Sigmoid colon (tissue), 7 donors: ENCODE data around the gene GALNT14. TPM values are rescaled to one million over a fixed set of nuclear protein-coding genes. Genes with fewer than 3 reads are reported as not detected.

Source experiments
- DNase-seq: peaks from one replicate; pipeline ENCODE4 v3.0.0-alpha.2; 2019
- H3K27ac ChIP-seq, 4 donors: fragments of 200-600 bp; sonication (generic); one replicate each; pipeline ENCODE4 v1.5.1; 2016 to 2019; ENCODE audit warnings: mild to moderate bottlenecking in 1 of 4
- H3K27me3 ChIP-seq, 3 donors: fragments of 200-600 bp; sonication (generic); one replicate each; pipeline ENCODE4 v1.5.1; 2019; ENCODE audit warnings: mild to moderate bottlenecking in 1 of 3
- H3K36me3 ChIP-seq, 4 donors: fragments of 200-600 bp; sonication (generic); one replicate each; pipeline ENCODE4 v1.5.1; 2016 to 2019
- H3K4me1 ChIP-seq, 4 donors: fragments of 200-600 bp; sonication (generic); one replicate each; pipeline ENCODE4 v1.5.1; 2017 to 2019
- H3K4me3 ChIP-seq, 4 donors: fragments of 200-600 bp; sonication (generic); one replicate each; pipeline ENCODE4 v1.5.1; 2017 to 2019; ENCODE audit warnings: mild to moderate bottlenecking in 2 of 4, moderate library complexity in 1 of 4
- H3K9me3 ChIP-seq, 4 donors: fragments of 200-600 bp in 3 of 4; sonication (generic) in 3 of 4; one replicate each; pipeline versions ENCODE4 v1.5.1 to v1.6.1; 2013 to 2019
- EP300 ChIP-seq, 4 donors: sonication (generic); formaldehyde crosslinking; IDR thresholded peaks; one replicate each; pipeline ENCODE4 v1.6.1; 2017; ENCODE audit warnings: antibody characterized with exemption in 4 of 4
- POLR2A ChIP-seq, 2 donors: fragments of 450-650 bp; IDR thresholded peaks; one replicate each; pipeline ENCODE4 v1.6.1; 2016; ENCODE audit warnings: antibody characterized with exemption in 2 of 2, mild to moderate bottlenecking in 2 of 2, moderate library complexity in 2 of 2
- POLR2AphosphoS5 ChIP-seq, 4 donors: sonication (generic); formaldehyde crosslinking; IDR thresholded peaks; one replicate each; pipeline ENCODE4 v1.6.1; 2017; ENCODE audit warnings: antibody characterized with exemption in 4 of 4
- WGBS, 2 donors: extraction: QIAGEN DNeasy Blood & Tissue Kit; methylation state at CpG; one replicate each; pipeline ENCODE4 v1.1.7; 2013; 5-methylcytosine and 5-hydroxymethylcytosine counted together
- intact Hi-C: fragments of 100-400 bp; cut with DNase I; formaldehyde crosslinking; loops from one replicate; pipeline ENCODE4 v1.15.1; 2023
- polyA plus RNA-seq, 3 donors: library from polyadenylated mRNA; stranded (reverse); fragments of 200-250 nt; gene quantifications; one replicate each; pipeline ENCODE4 v1.2.3, GENCODE V29; 2013
- total RNA-seq, 4 donors: library from RNA; depleted of rRNA; stranded (reverse); fragments of >200 nt; gene quantifications; one replicate each; pipeline ENCODE4 v1.1.0, GENCODE V29; 2016
- TF ChIP-seq, protein P1 (sequence below), 4 experiments: fragments of 450-650 bp in 3 of 4; fragments of 200-600 bp in 1 of 4; IDR thresholded peaks; one replicate each; pipeline ENCODE4 v1.5.1; 2016 to 2019; ENCODE audit warnings: antibody characterized with exemption in 4 of 4, mild to moderate bottlenecking in 3 of 4, moderate library complexity in 2 of 4
- donor health status: healthy with polysubstance abuse.
- donor health status: Bipolar disorder and iron deficiency.
- donor health status: healthy.

GALNT14 gene
- total and polyA plus RNA-seq, 7 donors: 1.2 to 2.3 (median 1.2) TPM; not detected in 4

GRCh38 chr2:31058096-31059035 lies 79.9 kb downstream of the GALNT14 start:
- H3K4me3 ChIP-seq: no peak overlapping the region
- WGBS, 2 donors: 79 to 84% methylated on average over 13 of the region's 13 CpGs
- no peaks in the 10 kb centered on the region for H3K4me1 ChIP-seq
- H3K36me3 ChIP-seq: no peaks in the 10 kb centered on the region
- DNase-seq: no peak
- no peaks in the 10 kb centered on the region for H3K27me3 ChIP-seq
- H3K9me3 ChIP-seq: no peaks in the 10 kb centered on the region
- no peak overlapping the region for H3K27ac ChIP-seq
- TF ChIP-seq EP300 (IDR thresholded peaks at IDR 0.05): no peak
- intact Hi-C loops: no loop called here

DNA sequence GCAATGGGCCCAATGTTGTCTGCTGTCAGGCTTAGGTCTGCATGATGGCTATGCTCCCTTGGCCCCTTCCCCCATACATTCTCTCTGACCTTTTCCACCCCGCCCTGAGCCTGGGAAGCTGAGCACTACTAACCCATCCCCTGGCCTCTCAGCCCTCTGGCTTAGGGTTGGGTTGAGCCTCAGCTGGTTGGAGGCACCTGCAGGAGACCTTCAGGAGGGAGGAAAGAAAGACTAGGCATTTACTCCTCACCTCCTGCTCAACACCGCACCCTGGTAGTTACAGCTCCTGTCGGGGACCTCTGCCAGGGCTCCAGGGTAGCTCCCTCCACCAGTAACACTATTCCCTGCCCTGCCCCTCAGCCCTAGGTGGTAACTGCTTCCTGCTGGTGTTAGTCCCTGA lies 80.5 kb downstream of the GALNT14 start:
- intact Hi-C loops: no loop called here
- DNase-seq: no peak
- 74 to 90% methylated on average over 3 of the region's 3 CpGs for WGBS, 2 donors
- H3K9me3 ChIP-seq: no peaks in the 10 kb centered on the region
- no peak overlapping the region for H3K4me3 ChIP-seq
- H3K27me3 ChIP-seq: no peaks in the 10 kb centered on the region
- no peak for TF ChIP-seq POLR2A (IDR thresholded peaks at IDR 0.05)
- no peak for TF ChIP-seq EP300 (IDR thresholded peaks at IDR 0.05)
- no peak for TF ChIP-seq POLR2AphosphoS5 (IDR thresholded peaks at IDR 0.05)
- TF ChIP-seq, protein P1, sequence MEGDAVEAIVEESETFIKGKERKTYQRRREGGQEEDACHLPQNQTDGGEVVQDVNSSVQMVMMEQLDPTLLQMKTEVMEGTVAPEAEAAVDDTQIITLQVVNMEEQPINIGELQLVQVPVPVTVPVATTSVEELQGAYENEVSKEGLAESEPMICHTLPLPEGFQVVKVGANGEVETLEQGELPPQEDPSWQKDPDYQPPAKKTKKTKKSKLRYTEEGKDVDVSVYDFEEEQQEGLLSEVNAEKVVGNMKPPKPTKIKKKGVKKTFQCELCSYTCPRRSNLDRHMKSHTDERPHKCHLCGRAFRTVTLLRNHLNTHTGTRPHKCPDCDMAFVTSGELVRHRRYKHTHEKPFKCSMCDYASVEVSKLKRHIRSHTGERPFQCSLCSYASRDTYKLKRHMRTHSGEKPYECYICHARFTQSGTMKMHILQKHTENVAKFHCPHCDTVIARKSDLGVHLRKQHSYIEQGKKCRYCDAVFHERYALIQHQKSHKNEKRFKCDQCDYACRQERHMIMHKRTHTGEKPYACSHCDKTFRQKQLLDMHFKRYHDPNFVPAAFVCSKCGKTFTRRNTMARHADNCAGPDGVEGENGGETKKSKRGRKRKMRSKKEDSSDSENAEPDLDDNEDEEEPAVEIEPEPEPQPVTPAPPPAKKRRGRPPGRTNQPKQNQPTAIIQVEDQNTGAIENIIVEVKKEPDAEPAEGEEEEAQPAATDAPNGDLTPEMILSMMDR (IDR thresholded peaks at IDR 0.05): no peak
- H3K36me3 ChIP-seq: no peaks in the 10 kb centered on the region
- H3K4me1 ChIP-seq: no peaks in the 10 kb centered on the region
- no peak overlapping the region for H3K27ac ChIP-seq

DNA sequence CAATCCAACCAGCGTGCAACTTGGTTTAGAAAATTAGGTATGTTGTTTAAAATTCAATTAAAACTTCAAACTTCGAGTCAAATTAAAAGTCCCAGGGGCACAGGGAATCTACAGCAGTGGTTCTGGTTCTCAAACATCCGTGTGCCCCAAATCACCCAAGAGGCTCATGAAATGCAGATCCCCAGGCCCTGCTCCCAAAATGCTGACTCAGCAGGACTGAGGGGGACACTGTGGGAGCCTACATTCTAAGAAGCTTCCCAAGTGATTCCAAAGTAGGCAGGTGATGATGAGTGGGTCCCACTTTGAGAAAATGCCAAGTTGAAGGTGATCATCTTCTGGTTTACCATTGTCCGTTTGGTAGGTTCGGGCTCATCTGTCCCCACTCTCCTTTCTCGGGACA lies 82.3 kb downstream of the GALNT14 start:
- Histone ChIP-seq H3K4me3 (no peak overlapping the region), H3K36me3 (no peaks in the 10 kb centered on the region), H3K9me3 (no peaks in the 10 kb centered on the region), H3K27ac (no peak overlapping the region), H3K4me1 (no peaks in the 10 kb centered on the region), H3K27me3 (no peaks in the 10 kb centered on the region)
- WGBS, 2 donors: 92 to 93% methylated on average over 6 of the region's 6 CpGs
- DNase-seq: no peak
- intact Hi-C loops: no loop called here
- TF ChIP-seq POLR2AphosphoS5 (IDR thresholded peaks at IDR 0.05): no peak
- TF ChIP-seq EP300 (IDR thresholded peaks at IDR 0.05): no peak
- TF ChIP-seq POLR2A (IDR thresholded peaks at IDR 0.05): no peak
- TF ChIP-seq, protein P1 (IDR thresholded peaks at IDR 0.05): no peak

DNA sequence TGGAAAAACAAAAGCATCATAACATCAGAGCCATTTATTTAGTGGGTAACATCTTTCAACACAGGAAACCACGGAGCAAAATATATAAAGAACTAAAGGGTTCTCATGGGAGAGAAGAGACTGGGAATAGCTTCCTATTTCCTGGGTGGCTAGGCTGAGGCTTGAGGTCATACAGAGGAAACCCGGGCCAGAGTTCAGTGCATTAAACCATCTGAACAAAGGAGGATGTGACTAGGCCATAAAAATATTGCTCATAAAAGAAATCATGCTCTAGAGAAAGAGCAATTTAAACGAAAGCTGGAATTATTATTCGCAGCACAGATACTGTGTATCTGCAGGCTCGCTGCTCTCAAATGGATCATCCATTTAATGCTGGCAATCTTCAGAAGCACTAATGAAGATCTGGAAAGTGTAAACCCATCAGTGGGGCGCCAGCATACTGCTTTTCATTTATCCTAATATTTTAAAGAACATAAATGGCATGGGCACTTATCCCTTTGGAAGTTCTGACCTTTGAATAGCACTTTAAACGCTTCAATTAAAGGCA lies 83.3 kb downstream of the GALNT14 start:
- Histone ChIP-seq H3K9me3 (no peaks in the 10 kb centered on the region), H3K4me3 (no peak overlapping the region), H3K36me3 (no peaks in the 10 kb centered on the region), H3K27ac (no peak overlapping the region), H3K4me1 (no peaks in the 10 kb centered on the region), H3K27me3 (no peaks in the 10 kb centered on the region)
- intact Hi-C loops: no loop called here
- TF ChIP-seq, protein P1 (IDR thresholded peaks at IDR 0.05): no peak
- TF ChIP-seq POLR2AphosphoS5 (IDR thresholded peaks at IDR 0.05): no peak
- no peak for TF ChIP-seq POLR2A (IDR thresholded peaks at IDR 0.05)
- no peak for TF ChIP-seq EP300 (IDR thresholded peaks at IDR 0.05)
- 21 to 60% methylated on average over 7 of the region's 7 CpGs for WGBS, 2 donors
- DNase-seq: no peak

DNA sequence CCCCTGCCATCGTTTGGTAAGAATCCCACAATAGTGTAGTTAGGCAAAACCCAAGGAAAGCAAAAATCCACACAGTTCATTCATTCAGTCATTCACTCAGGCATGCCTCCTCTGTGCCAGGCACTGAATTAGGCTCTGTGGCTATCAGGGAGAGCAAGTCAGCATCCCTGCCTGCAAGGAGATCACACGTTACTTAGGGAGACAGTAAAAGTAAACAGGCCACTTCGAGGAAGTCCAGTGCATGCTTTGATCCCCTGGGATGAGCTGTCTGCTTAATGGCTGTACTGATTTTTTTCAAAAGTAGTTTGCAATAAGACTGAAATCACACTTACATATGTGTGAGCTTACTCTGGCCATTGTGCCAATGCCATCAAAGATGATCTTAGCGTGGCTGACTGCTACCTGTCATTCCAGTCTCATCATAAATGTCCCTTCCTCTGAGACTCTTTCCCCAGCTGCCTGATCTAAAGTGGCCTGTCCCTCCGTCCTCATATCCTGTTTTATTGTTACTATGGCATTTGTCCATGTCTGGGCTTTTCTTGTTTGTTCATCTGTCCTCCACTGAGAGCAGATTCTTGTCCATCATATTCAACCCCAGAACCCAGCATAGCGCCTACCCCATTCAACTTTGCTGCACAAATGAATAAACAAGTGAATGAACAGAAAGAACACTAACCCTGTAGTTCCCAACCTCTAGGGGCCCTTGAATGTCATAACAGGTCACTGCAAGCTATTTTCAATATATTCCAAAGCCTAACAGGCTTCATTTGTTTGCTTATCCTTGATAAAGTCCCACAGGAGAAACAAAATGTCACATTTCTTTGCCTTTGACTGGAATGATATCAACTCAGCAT lies 84.1 kb downstream of the GALNT14 start:
- intact Hi-C loops: no loop called here
- H3K27ac ChIP-seq: no peak overlapping the region

More for the DNA sequence above, 84.1 kb downstream of the GALNT14 start:
- 65 to 75% methylated on average over 6 of the region's 6 CpGs for WGBS, 2 donors
- H3K9me3 ChIP-seq: no peaks in the 10 kb centered on the region
- no peak overlapping the region for H3K4me3 ChIP-seq
- DNase-seq: no peak
- H3K4me1 ChIP-seq: no peaks in the 10 kb centered on the region
- no peak for TF ChIP-seq POLR2AphosphoS5 (IDR thresholded peaks at IDR 0.05)
- TF ChIP-seq EP300 (IDR thresholded peaks at IDR 0.05): no peak
- no peak for TF ChIP-seq POLR2A (IDR thresholded peaks at IDR 0.05)
- TF ChIP-seq, protein P1 (IDR thresholded peaks at IDR 0.05): no peak
- H3K36me3 ChIP-seq: no peaks in the 10 kb centered on the region
- H3K27me3 ChIP-seq: no peaks in the 10 kb centered on the region
